NAMALWA (cell line): ENCODE results near the gene SLC7A4.
"Not testable (repeated sequence)": the region's sequence is repeated elsewhere in the genome, so short reads cannot be mapped to it uniquely, and the experiment has no call there.

Experiments used
- DNase-seq: peaks from one replicate; pipeline ENCODE4 v3.0.0-alpha.2; 2015; ENCODE audit warnings: low spot score

The SLC7A4 gene, protein sequence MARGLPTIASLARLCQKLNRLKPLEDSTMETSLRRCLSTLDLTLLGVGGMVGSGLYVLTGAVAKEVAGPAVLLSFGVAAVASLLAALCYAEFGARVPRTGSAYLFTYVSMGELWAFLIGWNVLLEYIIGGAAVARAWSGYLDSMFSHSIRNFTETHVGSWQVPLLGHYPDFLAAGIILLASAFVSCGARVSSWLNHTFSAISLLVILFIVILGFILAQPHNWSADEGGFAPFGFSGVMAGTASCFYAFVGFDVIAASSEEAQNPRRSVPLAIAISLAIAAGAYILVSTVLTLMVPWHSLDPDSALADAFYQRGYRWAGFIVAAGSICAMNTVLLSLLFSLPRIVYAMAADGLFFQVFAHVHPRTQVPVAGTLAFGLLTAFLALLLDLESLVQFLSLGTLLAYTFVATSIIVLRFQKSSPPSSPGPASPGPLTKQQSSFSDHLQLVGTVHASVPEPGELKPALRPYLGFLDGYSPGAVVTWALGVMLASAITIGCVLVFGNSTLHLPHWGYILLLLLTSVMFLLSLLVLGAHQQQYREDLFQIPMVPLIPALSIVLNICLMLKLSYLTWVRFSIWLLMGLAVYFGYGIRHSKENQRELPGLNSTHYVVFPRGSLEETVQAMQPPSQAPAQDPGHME

DNA sequence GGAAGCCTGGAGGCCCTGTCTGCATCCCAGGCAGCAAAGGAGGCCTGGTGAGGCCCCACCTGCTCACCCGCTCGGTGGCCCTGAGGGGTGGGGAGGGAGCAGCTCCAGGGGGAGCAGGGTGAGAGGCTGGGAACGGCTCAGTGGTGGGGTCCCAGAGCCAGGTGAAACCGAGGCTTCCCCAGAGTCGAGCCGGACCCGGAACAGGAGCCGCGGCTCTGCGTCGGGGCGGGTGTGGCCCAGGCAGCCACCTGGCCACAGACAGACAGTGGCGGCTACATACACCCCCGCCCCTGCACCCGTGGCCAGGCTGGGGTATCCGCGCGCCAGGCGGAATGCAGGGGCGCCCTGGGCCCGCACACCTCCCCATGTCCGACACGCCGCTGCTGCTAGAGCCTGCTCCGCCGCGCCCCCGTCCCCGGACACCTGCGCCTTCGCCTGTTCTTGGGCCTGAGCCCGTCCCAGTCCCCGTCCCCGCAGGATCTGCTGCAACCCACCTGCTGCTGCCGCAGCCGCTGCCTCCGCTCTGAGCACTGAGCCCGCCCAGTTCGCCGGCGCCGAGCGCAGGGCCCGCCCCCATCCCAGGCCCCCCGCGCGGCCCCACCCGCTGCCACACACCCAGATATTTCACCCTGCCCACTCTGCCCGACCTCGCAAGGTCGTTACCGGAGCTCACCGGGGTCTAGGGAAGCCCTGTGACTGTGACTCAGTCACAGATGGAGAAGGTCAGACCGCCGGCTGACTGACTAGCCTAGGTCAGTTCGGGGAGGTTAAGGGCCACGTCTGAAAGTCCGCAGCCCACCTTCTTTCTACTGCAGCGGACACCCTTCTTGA is at the start of gene SLC7A4:
SLC7A4 (minus strand) TSS at position 525 of the 831 bp plus-strand sequence. CDS start 749 bp downstream, outside the sequence.
- no peak for DNase-seq

DNA sequence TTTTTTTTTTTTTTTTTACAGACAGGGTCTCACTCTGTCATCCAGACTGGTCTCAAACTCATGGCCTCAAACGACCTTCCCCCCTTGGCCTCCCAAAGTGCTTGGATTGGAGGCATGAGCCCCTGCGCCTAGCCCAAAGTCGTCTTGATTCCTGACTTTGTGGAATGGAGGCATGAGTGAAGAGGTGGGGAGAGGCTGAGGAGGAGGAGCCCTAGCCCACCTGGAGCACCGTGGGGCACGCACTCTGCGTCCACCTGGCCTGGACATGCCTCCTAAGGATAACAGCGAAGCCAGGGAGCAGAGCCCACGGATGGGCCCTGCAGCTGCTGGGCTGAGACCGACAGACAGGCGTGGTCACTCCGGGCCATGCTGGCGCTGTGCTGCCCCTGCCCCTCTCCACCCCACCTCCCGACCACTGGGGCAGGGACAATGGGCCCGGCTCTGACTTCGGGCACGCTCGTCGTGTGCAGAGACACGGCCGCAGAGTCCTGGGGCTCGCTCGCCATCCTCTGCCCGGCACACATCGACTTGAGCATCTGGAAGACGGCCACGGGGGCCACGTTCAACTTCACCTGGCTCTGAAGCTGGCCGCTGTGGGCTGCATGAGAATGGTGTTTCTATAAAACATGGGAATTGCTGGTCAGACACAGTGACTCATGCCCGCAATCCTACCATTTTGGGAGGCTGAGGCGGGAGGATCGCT is 48.2 kb upstream of the SLC7A4 start:
- DNase-seq = no peak

DNA sequence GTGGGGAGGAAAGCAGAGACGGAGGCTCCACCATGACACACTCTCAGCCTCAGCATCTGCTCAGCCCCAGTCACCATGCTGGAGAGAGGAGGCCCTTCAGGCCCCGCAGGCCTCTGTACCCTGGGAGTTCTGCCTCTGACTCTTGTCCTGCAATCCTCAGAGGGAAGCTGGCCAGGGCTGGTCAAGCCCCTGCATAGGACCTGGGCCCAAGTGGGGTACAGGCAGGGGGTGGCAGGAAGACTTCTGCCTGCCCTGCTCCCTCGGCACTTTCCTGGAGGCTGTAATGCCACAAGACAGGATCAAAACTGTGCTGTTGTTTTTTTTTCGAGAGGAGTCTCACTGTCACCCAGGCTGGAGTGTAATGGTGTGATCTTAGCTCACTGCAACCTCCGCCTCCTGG is 47.1 kb upstream of the SLC7A4 start:
- no peak for DNase-seq

DNA sequence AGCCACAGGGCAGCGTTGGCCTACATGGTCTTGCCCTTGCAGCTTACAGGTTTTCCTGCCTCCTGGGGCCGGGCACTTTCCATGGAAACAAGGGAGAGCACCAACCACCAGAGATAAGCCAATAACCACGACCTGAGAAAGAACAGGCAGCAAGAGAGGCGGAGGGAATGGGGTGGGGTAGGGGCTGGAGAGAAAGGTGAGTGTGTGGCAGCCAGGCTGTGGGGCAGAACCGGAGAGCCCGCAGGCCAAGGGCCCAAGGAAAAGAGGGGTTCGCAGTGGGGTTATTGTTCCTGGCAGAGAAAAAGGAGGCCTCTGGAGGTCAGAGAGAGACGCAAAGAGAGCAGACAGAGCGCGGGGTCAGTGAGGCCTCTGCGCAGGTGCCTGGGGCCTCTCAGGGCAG is 46.6 kb upstream of the SLC7A4 start:
- DNase-seq = no peak

DNA sequence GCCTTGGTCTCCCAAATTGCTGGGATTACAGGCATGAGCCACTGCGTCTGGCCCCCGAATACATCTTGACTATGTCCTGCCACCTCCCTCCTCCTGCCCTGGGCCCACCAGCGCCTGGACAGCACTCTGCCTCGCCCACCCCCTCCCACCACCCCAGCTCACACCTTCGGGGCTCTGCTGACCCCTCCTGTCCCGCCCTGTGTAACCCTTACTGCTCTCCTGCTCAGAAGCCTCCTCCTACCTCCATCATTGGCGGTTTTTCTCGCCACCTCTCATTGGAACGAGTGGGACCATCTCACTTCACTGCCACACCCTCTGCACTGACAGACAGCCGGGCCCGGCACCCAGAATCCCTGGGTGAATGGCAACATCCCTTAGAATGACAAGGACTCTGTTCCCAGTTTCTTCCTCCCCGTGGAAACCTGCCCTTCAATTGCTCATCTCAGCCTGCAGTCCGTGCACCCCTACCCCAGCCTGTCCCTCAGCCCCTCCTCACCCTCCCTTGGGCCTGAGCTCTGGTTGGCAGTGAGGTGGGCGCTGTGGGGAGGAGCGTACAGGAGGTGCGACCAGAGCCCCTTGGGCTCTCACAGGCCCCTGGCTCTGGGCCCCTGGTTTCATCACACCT is 45.6 kb upstream of the SLC7A4 start:
- DNase-seq = no peak

DNA sequence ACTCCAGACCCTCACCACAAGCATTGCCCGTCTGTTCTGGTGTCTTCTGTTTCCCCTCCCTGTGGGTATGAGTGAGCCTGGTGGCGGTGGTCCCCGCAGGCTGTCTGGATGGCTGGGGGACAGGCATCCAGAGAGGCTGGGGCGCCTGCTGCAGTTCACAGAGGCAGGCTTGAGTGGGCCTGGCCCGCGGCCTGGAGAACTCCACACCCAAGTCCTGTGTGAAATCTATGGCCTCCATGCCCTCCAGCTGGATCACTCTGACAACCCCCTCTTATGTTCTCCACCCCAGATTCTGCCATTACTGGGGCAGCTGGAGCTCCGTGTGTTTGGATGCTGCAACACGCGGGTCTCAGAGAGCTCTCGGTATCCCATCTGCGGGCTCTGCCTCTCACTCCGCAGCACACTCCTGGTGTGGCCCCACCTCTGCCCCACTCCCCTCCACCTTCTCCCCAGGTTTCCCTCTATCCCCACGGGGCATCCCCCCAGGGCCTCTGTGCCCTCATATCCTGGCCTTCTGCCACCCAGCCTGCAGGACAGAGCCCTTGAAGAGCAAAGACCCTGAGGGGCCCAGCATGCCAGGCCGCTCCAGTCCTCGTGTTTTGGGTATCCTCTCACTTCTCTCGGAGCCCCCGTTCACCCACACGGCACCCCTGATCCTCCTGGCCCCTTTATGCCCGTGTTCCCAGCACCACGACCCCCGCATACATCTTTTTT is 44.7 kb upstream of the SLC7A4 start:
- DNase-seq = no peak

DNA sequence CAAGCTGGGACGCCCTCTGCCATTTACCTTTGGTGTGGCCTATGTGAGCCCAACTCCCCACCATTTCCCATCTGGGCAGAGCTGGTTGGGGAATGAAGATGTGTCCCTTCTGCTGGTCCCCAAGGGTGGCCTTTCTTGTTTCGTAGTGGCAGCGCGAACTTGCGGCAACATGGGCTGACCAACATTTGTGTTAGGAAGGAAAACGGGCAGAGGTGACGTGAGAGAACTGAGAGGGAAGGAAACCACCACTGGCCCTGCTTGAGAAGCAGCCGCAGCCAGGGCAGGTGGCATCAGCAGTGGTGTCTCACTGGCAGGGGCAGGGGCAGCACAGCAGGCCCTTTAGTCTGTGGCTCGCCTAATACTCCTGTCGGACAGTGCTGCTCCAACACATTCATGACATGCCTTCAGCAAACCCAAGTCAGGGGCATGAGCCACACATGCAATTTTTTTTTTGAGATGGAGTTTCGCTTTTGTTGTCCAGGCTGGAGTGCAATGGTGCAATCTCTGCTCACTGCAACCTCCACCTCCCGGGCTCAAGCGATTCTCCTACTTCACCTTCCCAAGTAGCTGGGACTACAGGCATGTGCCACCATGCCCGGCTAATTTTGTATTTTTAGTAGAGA is 43.3 kb upstream of the SLC7A4 start:
- no peak for DNase-seq

DNA sequence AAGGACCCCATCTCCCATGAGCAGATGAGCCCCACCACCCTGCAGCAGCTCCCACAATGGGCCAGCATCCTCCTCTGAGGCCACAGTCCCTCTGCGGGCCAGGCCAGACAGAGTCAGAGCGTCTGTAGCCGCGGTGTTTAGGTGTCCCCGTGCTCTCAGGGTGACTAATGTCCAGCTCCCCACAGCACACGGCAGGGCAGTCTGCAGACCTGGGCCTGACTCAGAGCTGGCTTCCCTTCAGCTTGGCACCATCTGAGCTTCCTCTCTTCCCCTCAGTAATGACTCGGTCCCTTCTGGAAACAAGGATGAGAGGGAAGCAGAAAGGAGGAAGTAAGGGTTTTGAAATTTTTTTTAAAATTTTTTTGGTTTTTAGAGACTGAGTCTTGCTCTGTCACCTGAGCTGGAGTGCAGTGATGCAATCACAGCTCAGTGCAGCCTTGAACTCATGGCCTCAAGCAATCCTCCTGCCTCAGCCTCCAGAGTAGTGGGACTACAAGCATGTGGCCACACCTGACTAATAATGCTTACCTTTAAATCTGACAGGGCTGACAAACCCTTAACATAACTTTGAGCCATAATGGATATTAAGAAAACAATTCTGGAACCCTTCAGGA is 41.8 kb upstream of the SLC7A4 start:
- no peak for DNase-seq

DNA sequence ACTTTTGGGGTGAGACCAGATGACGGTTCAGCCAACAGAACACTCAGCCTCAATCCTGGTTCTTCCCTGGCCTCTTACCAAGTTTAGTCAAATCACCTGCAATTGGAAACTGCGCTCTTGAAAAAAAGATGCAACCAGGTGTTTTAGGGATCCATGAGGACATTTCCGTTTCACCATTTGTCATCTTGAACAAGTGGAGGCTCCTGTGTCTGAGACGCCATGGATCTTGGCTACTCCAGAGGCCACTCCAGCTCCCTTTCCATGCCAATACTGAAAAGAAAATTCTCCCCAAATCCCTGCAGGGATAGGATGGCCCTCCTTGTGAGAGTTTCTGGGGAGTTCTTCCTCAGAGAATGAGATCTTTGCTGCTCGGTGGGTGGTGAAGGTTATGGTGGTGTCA is 41.1 kb upstream of the SLC7A4 start:
- no peak for DNase-seq

DNA sequence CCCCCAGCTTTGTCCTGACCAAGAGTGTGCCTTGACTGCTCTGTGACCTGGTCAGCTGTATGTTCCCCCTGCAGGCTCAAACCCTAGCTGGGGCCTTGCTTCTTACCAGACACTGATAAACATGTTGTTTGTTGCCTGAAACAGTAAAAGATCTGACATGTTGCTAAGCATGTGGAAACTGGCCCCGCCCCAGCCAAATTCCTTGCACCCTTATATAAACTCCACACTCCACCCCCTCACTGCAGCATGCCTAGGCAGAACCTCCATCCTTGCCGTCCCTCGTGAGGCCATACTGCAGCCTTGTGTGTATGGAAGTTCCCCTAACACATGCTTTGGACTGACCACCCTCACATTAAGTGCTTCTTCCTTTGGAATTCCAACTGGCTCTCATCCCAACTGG is 40.7 kb upstream of the SLC7A4 start:
- DNase-seq = no peak

DNA sequence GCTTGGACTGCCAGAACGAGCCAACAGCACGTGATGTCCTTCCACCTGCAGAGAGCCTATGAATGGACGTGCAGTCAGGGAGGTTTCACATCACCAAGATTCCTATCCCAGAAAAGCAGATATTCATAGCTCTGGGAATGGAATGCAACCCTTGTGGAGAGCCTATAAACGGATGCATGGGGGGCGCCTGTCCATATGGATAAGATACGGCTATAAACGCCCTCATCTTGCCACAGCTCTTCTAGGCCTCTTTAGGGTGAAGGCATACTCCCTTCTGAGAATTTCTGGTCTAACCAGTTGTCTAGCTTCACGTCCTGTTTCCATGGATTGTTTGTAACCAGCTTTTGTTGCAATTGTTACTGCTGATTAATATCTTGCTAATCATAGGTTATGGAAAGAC is 39.4 kb upstream of the SLC7A4 start:
- not testable (repeated sequence) for DNase-seq

DNA sequence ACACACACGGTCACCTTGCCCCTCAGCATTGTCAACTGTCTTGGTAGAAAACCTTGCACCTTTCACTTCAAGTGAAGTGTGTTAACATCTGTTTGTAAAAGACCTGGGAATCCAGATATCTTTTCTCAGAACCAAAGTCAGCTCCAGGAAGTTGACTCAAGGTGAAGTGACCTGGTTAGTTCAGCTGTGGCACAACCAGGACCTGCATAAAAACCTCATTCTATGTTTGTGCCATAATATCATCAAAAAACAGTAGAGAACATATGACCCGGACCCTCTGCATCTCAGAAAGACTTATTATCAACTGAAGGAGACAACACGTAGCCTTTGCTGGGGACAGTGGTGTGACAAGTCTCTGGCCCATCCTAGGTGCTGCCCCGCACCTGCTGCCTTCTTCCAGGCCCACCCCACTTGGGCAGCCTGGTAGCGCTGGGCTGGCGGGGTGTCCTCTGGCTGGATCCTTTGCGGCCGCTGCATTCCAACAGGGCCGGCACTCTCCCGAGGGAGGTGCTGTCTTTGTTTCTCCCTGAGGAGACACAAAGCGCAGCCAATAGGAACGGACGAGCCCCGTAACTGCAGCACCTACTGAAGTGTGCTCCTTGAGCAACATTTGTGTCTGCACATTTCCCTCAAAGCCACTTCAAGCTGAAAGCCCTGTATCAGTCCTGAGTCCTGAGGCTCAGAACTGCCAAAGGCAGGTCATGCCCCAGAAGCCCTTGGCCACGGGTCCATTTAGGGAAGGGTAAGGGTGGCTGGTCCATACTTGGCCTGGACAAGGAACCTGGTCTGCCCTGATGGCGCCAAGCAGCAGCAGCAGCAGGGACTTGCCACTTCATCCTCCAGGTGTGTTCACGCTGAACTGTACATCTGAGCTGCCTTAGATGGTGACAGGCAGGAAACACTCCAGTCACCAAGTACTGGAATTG is 38.6 kb upstream of the SLC7A4 start:
- DNase-seq = no peak

DNA sequence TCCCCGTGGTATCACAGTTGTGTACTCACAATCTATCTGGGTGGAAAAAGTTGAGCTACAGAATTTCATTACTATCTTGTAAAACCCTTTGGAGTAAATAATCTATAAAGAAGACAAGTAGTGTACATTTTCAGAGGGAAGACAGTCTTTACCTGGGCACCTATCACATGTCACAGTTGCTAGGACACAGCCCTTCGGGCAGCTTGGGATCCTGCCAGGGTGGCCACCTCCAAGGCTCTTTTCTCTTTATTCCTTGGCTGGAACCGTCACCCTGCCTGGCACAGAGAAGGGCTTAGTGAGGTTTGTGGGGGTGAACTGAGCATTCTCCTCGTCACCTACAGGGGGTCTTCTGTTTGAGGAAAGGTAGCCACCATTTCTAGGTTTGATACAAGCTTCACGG is 37.0 kb upstream of the SLC7A4 start:
- no peak for DNase-seq

DNA sequence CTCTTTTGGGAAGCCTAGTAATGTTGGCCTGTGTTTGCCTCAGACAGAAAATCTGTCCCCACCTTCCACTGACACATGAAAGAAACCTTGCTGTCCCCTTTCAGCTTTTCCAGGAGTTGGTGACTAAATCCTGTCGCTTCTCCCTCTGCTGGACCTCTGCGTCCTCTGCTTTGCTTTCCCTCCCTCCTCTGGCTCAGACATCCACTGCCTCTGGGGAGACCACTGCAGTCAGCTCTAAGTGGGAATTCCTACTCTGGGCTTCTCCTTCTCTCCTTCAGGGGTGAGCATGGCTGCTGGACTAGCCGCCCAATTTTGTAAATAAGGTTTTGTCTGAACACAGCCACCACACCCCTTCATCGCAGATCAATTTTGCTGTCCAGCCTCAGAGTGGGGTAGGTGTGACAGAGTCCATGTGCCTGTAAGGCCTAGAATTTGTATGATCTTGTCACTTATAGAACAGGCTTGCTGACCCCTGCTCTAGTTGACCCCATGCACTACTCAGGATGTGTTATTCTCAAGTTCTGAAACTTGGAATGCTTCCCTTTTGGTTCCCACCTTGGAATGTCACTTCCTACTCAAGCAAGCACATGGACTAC is 36.4 kb upstream of the SLC7A4 start:
- DNase-seq = no peak

DNA sequence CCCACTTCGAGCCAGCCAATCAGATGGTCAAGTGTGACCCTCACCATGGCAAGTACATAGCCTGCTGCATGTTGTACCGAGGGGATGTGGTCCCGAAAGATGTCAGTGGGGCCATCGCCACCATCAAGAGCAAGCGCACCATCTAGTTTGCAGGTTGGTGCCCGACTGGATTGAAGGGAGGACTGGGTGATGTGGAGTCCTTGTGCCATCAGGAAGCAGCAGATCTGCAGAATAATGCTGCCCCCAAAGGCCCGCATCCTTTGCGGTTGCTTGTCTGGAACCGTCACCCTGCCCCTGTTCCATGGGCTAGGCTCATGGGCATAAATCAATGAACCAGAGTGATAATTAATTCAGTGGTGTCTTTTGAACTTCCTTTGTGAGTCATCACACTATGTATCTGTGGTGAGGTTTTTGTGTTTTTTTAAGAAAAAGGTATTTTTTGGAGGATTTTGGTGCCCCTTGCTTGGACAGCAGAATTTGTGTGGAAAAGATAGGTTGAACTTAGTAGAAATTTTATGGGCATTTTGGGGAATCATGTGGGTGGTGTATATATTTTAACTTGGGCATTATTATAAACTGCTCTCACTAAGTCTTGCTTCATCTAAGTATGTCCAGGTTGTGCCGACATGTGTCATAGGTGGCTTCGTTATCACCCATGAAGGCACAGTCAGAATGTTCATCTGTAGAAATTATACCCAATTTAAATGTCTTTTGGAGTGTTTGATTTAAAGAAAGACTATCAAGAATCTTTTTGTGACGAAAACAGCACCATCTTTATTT is 35.7 kb upstream of the SLC7A4 start:
- no peak for DNase-seq

DNA sequence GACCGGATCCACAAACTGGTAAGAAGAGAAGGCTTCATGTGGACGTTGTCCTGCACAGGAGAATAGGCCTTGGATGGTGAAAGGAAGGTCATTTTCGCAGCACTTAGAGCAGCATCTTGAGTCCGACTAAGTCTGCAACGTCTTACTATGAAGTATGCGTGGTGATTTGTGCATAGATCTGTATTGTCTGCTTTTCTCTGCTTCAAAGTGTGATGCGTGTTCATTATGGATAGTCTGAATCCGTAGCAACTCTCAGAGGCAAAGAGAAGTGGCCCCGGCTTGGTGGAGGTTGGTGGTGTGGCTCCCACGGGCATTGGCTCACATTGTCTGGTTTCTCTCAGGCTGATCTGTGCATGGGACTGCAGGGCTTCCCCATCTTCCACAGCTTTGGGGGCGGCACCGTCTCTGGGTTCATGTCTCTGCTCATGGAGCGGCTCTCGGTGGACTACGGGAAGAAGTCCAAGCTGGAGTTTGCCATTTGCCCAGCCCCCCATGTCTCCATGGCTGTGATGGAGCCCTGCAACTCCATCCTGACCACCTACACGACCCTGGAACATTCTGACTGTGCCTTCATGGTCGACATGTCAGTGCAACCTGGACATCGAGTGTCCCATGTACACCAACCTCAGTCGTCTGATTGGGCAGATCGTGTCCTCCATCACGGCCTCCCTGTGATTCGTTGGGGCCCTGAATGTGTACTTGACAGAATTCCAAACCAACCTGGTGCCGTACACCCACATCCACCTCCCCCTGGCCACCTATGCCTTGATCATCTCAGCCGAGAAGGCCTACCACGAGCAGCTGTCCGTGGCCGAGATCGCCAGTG is 34.9 kb upstream of the SLC7A4 start:
- DNase-seq = no peak
